SK-N-MC (cell line): ENCODE measurements around the gene TAL1.

Experiments
- DNase-seq: peaks from one replicate; pipeline ENCODE4 v3.0.0-alpha.2; 2011; ENCODE audit warnings: low read depth, low spot score
- H3K27ac ChIP-seq: fragments of 200-600 bp; sonication (generic); 2 replicates; pipeline ENCODE4 v1.5.1; 2016; ENCODE audit warnings: mixed run types
- H3K36me3 ChIP-seq: fragments of 200-600 bp; sonication (generic); 2 replicates; pipeline ENCODE4 v1.6.1; 2017; ENCODE audit warnings: antibody characterized with exemption, low read length, mixed read lengths; ENCODE audit not compliant: insufficient read depth
- H3K4me3 ChIP-seq: fragments of 200-600 bp; sonication (generic); 2 replicates; pipeline ENCODE4 v1.5.1; 2016
- H3K9ac ChIP-seq: fragments of 200-600 bp; sonication (generic); 2 replicates; pipeline ENCODE4 v1.8.0; 2017; ENCODE audit warnings: mixed run types, mixed read lengths; ENCODE audit not compliant: insufficient read length
- H3K9me3 ChIP-seq: fragments of 200-600 bp; sonication (generic); 2 replicates; pipeline ENCODE4 v1.6.1; 2017; ENCODE audit warnings: low read depth, mild to moderate bottlenecking, antibody characterized with exemption, low read length, moderate library complexity, mixed read lengths
- EZH2 ChIP-seq: fragments of 200-600 bp; sonication (generic); IDR thresholded peaks from one replicate; pipeline ENCODE4 v1.6.1; 2017; ENCODE audit warnings: antibody characterized with exemption
- FOXP2 ChIP-seq: optimal IDR thresholded peaks from 2 replicates; pipeline ENCODE3; 2011; ENCODE audit warnings: mild to moderate bottlenecking, moderate library complexity; ENCODE audit not compliant: insufficient read depth; ENCODE audit errors: extremely low read length, control extremely low read depth
- POLR2AphosphoS5 ChIP-seq: IDR thresholded peaks from 2 replicates; pipeline ENCODE4 v1.6.1; 2012; ENCODE audit warnings: mild to moderate bottlenecking, low read depth, low read length, borderline replicate concordance

Gene TAL1

GRCh38 chr1:47188791-47189785 is 42.9 kb downstream of the TAL1 start:
- Histone ChIP-seq H3K9me3 (no peaks in the 10 kb centered on the region), H3K27ac (no peak overlapping the region), H3K4me3 (no peak overlapping the region), H3K36me3 (no peaks in the 10 kb centered on the region), H3K9ac (no peak overlapping the region)
- DNase-seq = no peak
- TF ChIP-seq FOXP2 (no peak), POLR2AphosphoS5 (no peak), EZH2 (no peak)

- Histone ChIP-seq H3K36me3 (no peaks in the 10 kb centered on the region), H3K9me3 (no peaks in the 10 kb centered on the region), H3K27ac (no peak overlapping the region), H3K4me3 (no peak overlapping the region), H3K9ac (no peak overlapping the region)
- TF ChIP-seq EZH2 (no peak), POLR2AphosphoS5 (no peak), FOXP2 (no peak)
- DNase-seq = no peak
These were observed 44.1 kb downstream of the TAL1 start for GRCh38 chr1:47187926-47188250.

- TF ChIP-seq POLR2AphosphoS5 (no peak), FOXP2 (no peak), EZH2 (no peak)
- no peak for DNase-seq
- Histone ChIP-seq H3K9ac (no peak overlapping the region), H3K9me3 (no peaks in the 10 kb centered on the region), H3K27ac (no peak overlapping the region), H3K4me3 (no peak overlapping the region), H3K36me3 (no peaks in the 10 kb centered on the region)
These were observed 44.6 kb downstream of the TAL1 start for GRCh38 chr1:47187231-47187925.

GRCh38 chr1:47186267-47187185 is 45.5 kb downstream of the TAL1 start:
- no peak overlapping the region for H3K9ac ChIP-seq
- H3K4me3 ChIP-seq = no peak overlapping the region
- no peaks in the 10 kb centered on the region for H3K36me3 ChIP-seq
- no peaks in the 10 kb centered on the region for H3K9me3 ChIP-seq
- DNase-seq = no peak
- TF ChIP-seq EZH2 = no peak
- no peak overlapping the region for H3K27ac ChIP-seq

- TF ChIP-seq EZH2 (no peak), POLR2AphosphoS5 (no peak), FOXP2 (no peak)
- no peak overlapping the region for H3K4me3 ChIP-seq
- H3K9me3 ChIP-seq = no peaks in the 10 kb centered on the region
- H3K27ac ChIP-seq = no peak overlapping the region
- DNase-seq = no peak
- H3K36me3 ChIP-seq = no peaks in the 10 kb centered on the region
- H3K9ac ChIP-seq = no peak overlapping the region
These were observed 47.0 kb downstream of the TAL1 start for GRCh38 chr1:47184822-47185677.

GRCh38 chr1:47184090-47184821 is 47.8 kb downstream of the TAL1 start:
- H3K36me3 ChIP-seq = no peaks in the 10 kb centered on the region

More at GRCh38 chr1:47184090-47184821, 47.8 kb downstream of the TAL1 start:
- H3K9ac ChIP-seq = no peak overlapping the region
- DNase-seq = no peak
- H3K4me3 ChIP-seq = no peak overlapping the region
- no peak overlapping the region for H3K27ac ChIP-seq
- H3K9me3 ChIP-seq = no peaks in the 10 kb centered on the region
- no peak for TF ChIP-seq FOXP2
